Fibroblast of skin of right biceps (primary cell): ENCODE measurements around the gene LRP5.
"Not testable (repeated sequence)": the region's sequence is repeated elsewhere in the genome, so short reads cannot be mapped to it uniquely, and the experiment has no call there.

ENCODE experiments used
- DNase-seq: peaks from one replicate; pipeline ENCODE4 v3.0.0-alpha.2; 2013

The LRP5 gene

DNA sequence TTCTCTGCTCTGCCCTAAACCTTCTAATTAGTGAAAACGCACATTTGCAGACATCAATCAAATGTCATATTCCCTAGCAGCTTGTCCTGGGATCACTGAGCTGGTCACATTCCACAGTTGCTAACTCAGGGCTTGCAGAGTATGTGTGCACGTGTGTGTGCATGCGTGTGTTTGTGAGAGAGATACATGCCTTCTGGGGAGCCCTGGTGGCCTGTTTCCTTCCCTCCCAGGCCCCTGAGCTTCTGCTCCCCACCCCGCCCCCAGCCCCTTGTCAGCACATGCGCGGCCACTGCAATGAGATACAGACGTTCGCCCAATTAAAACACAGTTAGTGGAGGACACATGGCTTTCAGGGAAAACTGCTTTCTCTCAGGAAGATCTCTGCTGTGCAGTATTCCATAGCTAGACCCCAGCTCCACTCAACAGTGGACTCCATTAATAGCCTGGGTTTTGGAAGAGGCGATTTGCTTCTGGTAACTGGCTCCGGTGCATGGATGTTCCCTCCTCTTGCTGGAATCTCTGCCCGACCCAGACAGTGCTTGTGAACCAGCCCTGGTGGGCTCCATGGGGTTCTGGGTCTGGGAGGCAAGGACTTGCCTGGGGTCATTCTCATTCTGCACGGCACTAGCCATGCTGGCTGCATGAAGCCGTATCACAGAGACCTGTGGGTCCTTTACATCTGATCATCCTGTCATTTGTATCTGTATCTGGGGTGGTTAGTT, 17.7 kb downstream of the LRP5 start:
- DNase-seq = peak; percentile 79

DNA sequence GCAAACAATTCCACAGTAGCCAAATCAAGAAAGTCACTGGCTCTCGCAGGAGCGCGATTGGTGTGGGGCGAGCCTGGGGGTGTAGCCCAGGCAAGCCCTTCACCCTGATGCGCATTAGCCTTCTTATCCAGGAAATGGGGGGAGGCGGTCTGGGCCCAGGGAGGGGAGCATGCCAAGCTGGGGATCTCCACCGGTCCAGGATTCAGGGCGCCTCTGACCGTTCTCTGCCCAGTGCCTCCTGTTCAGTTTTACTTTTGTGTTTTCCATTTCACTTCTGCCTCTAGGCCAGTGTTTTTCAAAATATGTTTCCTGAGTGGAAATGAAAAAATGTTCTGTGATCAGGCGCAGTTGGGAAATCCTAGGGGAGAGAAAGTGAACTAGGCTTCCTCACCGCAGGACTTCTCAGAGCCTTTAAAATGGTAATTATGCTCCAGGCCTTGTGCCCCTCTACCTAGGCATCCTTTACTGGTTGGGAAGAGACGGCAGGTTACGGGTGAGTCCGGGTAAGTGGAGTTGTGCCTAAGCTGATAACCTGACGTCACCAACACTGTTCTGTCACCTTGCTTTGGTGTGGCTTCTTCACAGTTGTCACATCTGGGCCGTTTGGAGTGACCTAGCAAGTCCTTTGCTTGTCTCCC, 18.4 kb downstream of the LRP5 start:
- no peak for DNase-seq

DNA sequence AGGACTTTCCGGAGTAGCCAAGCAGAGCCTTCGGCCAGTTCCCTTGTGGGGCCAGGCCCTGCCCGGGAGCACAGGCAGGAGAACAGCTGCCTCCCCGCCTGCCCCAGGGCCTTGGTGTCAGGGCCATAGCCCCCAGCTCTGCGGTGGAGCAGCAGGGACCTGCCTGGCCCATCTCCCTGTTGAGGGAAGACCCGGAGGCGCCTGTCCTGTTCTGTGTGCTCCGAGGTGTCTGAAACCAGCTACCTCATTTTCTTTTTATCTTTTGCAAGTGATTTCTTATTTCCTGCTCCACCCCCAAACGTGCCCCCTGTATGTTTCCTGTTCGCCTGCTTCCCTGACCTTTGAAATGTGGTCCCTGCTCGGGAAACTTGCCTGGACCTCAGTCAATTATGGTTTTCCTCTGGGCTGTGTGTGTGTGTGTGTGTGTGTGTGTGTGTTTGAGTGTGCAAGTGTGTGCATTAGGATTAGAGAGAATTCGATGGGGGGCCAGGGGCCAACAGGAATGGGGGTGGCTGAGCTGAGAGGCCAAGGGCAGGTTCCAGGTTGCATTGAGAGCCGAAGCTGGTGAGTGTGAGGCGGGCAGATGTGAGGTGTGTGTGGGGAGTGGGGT, 19.1 kb downstream of the LRP5 start:
- DNase-seq = no peak

DNA sequence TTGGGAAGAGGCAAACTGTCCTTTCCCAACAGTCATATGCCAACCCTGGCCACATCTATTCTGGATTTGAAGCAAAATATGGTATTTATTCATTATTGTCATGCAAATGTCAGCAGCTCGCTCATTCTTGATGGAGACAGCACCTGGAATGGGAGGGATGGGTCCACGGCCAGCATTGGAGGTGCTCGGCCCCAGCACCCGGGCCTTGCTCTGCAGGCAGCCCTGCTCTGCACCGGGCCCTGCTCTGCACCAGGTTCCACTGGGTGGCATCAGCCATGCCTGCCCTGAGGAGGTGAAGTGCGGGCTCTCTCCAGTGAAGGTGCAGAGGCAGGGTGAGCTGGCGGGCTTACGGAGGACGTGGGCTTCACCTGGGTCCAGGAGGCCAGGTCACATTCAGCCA, 19.8 kb downstream of the LRP5 start:
- no peak for DNase-seq

DNA sequence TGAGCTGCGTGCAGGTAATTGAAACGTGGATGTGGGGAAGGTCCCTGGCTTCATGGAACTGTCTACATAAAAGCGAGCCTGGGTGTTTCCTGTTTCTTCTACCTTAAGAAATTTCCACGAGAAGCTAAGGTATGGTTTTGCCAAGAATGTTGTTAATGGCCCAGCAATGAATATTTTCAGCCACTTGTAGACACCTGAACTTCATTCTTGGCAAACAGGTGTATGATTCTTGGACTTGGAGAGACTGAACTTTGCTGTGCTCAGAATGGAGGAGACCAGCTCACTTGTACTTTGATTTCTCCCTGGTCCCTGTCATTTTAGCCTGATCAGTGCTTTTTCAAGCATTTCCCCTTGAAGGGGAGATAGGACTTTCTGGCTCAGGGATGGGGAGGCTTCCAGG, 20.8 kb downstream of the LRP5 start:
- no peak for DNase-seq

DNA sequence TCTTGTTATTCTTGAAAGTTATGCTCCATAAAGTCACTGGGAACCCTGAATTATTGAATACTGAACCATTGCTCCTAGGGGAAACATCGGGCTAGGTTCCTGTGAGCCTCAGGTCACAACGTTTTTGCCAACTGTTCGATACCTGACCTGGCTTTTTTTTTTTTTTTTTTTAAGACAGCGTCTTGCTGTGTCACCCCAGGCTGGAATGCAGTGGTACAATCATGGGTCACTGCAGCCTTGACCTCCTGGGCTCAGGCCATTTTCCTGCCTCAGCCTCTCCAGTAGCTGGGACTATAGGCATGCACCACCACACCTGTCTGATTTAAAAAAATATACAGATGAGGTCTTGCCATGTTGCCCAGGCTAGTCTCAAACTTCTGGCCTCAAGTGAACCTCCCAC, 22.5 kb downstream of the LRP5 start:
- no peak for DNase-seq

DNA sequence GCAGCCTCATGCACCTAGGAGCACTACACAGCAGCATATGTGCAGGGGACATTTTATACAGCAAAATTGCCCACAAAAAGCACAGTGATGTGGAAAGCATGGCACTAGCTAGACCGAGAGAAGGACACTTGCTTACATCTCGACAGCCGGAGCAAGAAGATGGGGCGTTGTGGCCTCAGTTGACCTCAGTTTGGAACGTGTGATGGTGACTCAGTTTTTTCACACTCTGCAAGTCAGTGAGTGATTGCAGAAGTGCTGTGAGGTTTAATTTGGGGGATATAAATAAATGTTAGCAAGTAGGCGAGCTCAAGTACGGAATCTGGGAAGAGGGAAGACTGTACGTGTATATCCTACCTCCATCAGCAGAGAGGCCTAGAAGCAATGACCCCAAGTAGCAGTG, 23.3 kb downstream of the LRP5 start:
- DNase-seq = no peak

DNA sequence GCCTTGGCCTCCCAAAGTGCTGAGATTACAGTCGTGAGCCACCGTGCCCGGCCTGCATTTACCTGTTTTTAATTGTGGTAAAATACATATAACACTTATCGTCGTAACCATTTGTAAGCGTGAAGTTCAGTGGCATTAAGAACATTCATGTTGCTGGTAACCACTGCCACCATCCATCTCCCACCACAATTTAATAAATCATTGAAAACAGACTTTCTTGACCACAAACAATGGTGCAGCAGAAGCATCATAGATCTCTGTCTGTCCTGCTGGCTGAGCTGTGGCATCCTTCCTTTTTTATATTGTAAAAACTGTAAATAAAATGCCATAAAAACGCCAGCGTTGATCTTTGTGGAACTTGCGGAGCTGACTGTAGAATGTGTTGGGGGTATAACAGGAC, 24.3 kb downstream of the LRP5 start:
- no peak for DNase-seq

DNA sequence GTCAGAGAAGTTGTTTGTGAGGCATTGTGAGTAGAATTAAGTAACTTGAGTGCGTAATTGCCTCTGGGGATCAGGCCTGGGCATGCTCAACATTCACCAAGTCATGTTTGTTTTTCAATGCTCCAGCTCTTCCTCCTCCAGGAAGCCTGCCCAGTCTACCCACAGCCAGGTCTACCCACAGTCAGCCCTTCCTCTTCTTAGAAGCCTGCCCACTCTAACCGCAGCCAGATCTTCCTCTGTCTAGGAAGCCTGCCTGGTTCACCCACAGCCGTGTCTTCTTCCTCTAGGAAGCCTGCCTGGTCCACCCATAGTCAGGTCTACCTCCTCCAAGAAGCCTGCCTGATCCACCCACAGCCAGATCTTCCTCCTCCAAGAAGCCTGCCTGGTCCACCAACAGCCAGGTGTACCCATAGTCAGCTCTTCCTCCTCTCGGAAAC, 25.0 kb downstream of the LRP5 start:
- no peak for DNase-seq

DNA sequence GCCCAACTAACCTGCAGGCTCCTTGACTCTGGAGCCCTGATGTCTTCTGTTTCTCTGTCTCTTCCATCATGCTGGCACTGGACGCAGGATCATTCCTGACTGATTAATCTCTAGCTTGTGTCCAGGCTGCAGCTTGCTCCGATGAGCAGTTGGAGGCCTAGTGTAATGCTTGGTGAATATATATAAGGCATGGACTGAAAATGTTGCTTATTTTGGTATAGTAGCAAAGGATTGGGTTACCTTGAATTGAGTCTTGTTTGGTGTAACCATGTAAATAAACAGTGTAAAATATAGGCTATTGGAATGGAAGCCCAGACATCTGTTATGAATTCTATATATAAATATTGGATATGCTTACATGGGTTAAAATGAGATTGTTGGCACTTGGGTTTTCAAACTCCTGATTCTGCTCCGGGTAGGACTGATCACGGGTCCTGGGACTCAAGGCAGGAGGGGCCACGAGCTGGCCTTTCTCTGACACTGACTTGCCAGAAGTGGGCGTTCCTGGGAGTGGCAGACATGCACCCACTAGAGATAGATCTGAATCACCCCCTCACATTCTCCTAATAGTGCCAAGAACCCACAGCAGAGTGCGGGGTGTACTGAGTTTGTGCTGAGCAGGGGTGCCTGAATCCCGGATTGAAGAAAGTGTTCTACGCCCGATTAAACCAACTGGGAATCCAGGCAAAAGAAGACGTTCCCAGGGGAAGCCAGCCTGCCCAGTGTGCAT, 25.8 kb downstream of the LRP5 start:
- peak; percentile 36 for DNase-seq

DNA sequence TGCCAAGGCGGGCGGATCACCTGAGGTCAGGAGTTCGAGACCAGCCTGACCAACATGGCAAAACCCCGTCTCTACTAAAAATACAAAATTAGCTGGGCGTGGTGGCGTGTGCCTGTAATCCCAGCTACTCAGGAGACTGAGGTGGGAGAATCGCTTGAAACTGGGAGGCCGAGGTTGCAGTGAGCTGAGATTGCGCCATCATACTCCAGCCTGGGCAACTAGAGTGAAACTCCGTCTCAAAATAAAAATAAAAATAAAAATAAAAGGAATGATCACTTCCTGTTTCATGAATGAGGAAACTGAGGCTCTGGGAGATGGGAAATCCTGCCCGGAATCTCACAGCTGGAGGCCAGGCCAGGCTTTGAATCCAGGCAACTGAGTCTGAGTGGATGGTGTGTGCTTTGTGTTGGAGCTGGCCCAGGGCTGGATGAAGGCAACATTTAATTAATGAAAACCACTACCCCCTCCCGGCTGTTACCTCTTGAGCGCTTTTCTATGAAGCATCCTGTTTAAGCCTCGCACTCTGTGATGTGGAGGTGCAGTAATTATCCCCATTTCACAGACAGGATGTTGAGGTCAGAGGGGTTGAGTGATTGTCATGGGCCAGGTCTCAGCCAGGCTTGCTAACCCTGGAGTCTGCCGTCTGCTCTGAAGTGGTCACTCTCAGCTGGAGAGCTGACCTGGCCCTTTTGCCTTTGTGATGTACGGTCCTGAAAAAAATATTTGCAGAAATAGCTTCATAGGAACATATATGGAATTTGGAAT, 27.8 kb downstream of the LRP5 start:
- DNase-seq = no peak

DNA sequence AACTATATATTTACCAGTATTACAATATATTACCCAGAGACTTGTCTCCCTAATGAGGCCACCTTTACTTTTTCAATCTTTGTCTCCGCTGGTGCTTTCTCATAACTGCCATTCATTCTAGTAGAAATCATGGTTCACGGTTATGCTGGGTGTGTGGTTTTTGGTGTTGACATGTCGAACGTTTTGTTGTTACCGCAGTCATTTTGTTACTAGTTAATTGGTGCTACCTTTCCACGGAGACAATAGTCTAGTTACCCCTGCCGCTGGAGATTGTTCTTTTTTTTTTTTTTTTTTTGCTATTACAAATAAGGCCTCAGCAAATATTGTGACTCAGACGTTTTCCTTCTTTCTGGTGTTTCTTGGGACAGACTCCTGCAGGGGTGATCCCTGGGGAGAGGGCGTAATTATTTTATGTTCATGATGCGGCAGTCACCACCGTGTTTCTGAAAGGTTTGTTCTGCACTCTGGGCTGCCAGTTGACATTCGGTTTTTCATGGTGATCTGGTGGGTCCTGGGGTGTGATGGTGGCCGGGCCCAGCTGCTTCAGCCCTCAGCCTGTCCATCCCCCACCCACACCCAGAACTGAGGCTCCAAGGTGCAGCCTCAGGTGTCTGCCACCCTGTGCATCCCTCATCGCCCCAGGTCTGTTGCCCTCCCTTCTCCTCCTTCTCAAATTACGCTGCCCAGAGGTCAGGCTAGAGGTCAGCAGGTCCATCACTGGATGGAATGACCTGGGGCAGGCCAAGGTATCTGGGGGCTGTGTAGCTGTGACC, 28.6 kb downstream of the LRP5 start:
- peak; percentile 44 for DNase-seq

DNA sequence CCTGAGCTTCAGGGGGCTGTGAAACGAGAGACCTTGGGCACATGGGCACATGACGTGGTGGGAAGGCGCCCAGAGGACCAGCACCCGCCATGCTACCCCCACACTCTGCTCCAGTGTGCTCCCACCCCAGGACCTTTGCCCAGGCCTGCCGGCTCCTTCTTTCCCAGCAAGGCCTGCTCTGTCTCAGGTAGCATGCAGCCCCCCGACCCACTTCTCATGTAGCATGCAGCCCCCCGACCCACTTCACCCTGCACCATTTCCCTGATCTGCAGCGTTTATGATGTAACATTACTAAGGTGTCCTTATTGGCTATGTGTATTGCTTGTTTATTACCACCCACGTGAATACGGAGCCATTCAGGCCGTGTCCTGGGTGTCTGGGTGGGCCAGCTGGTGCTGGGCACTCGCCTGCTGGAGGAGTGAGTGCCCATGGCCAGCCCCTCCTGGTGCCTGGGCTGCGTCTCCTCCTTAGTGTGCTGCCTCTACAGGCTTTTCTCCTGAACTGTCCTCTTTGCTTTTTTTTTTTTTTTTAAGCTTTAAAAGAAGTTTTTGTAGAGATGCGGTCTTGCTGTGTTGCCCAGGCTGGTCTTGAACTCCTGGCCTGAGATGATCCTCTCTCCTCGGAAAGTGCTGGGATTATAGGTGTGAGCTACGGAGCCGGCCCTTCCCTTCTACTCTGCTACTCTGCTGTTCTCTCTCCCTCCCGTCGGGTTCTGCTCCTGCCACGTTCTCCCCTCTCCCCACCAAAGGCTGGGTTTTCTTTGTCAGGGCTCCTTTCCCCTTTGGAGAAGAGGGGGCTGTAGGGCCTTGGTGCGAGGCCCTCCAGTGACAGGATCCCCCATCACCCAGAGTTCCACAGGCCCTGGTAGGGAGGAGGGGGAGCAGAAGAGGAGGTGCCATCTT, 29.4 kb downstream of the LRP5 start:
- no peak for DNase-seq

DNA sequence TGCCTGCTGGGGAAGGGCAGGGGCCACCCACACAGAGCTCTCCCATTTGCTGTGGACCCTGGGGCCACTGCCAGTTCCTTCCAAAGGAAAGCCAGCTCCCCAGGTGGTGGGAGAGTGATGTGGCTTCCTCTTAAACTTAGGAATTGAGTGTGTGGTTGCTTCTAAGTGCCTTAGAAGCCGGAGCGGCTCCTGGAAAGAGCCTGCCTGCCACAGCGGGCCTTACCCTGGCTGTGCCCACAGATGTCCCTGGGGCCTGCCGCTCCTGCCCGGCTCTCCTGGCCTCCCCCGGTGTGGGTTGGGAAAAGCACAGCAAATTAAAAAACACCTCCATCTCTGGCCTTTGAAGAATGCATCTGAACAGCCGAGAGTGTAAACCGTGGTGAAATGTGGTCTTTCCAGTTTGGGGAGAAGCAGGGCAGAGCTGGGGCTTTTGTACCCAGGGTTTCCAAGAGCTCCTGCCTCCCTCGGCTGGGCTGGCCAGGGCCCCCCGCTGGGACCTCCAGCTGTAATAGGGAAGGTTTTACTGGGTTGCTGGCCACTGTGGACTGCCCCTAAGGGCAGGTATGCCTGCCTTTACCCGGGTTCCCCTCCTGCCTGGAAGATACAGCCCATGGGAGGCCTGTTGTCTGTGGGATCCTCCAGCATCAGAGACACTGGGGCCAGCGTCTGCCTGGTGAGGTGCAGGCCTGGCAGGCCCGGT, 30.2 kb downstream of the LRP5 start:
- DNase-seq = peak; percentile 33

DNA sequence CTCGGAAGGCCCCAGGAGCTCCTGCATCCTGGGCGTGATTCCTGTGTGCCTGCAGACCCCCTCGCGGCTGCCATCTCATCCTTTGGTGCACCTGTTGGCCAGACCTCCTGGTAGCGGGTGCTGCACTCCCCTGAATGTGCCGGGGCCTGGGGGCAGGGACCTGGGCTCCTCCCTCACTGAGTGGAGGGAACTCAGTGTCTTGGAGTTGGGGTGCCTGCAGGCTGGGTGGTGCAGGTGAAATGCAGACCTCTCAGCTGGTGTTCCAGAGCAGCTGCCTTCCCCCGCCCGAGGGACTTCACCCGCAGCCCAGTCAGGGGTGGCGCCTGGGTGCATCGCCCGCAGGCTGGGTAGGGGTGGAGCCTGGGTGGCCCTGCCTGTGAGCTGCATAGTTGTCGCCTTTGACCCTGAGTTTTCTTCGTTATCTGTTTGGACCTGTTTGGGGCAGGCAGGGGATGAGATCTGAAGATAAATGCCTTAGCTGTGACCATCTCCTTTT, 31.4 kb downstream of the LRP5 start:
- no peak for DNase-seq

DNA sequence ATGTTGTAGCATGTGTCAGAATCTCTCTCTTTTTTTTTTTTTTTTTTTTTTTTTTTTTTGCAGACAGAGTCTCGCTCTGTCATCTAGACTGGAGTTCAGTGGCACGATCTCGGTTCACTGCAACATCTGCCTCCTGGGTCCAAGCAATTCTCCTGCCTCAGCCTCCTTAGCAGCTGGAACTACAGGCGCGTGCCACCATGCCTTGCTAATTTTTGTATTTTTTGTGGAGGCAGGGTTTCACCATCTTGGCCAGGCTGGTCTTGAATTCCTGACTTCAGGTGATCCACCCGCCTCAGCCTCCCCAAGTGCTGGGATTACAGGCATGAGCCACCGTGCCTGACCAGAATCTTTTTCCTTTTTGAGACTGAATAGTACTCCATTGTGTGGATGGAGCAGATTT, 32.4 kb downstream of the LRP5 start:
- DNase-seq = not testable (repeated sequence)

DNA sequence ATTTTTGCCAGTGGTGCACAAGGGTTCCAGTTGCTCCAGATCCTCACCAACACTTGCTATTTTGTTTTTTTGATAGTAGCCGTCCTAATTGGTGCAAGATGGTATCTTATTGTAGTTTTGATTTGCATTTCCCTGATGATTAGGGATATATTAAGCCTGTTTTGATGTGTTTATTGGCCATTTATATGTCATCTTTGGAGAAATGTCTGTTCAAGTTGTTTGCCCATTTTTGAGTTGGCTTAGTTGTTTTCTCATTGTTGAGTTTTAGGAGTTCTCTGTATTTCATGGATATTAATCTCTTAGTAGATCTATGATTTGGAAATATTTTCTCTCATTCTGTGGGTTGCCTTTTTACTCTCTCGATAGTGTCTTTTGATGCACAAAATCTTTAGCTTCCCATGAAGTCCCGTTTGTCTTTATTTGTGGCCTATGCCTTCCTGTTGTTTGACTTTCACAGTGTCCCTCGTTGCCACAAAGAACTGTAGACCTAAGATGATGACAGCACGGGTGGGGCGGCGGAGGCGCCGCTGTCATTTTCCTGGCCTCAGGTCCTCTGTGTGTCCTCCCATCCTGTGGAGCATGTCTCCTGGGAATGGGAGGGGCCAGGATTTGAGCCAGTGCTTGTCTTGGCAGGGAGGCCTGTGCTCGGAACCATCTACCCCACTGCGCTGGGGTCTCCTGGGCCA, 33.5 kb downstream of the LRP5 start:
- DNase-seq = no peak

DNA sequence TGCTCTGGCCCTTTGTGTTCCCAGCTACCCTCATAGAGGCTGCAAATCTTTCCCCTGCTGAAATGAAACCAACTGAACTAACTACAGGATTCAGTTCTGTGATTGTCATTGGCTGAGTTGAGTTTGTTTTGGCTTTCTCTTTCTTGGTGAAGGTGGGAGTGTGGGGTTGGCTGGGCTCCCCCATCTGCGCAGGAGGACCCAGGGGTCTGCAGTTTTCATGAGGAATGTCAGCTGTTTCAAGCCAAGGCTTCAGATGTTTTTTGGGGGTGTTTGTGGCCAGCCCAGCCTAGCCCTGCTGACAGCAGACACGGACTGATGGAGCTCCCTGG, 34.0 kb downstream of the LRP5 start:
- no peak for DNase-seq

DNA sequence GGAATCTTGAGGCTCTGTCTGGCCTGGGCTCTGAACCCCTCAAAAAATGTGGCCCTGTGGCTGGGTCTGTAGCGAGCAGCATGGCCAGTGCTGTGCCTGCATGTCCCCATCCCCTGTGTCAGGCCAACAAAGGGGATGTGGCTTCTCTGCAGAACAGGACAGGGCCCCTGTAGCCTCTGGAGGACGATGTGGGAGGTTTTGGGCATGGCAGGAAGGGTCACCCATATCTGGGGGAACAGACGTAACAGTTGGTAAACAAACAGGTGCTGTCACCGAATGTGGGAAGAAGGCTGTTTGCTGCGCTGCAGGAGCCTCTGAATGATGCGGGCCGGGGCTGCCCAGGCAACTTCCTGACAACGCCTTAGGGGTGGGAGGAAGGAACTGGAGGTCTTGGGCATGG, 35.0 kb downstream of the LRP5 start:
- DNase-seq = no peak

DNA sequence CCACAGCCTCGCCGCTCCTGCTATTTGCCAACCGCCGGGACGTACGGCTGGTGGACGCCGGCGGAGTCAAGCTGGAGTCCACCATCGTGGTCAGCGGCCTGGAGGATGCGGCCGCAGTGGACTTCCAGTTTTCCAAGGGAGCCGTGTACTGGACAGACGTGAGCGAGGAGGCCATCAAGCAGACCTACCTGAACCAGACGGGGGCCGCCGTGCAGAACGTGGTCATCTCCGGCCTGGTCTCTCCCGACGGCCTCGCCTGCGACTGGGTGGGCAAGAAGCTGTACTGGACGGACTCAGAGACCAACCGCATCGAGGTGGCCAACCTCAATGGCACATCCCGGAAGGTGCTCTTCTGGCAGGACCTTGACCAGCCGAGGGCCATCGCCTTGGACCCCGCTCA, 35.5 kb downstream of the LRP5 start:
- no peak for DNase-seq
